Spleen (tissue), 11 donors: ENCODE measurements around the gene PPM1L. TPM values are rescaled to one million over a fixed set of nuclear protein-coding genes. Genes with fewer than 3 reads are reported as not detected.

Experiments
- DNase-seq: peaks from one replicate; pipeline ENCODE4 v3.0.0-alpha.2; 2020
- H3K27ac ChIP-seq, 8 donors: fragments of 200-600 bp; sonication (generic) in 7 of 8; 1 replicate in 4 of 8; 2 replicates in 4 of 8; pipeline versions ENCODE4 v1.5.0 to v1.8.0; 2016 to 2021; ENCODE audit warnings: inconsistent platforms in 4 of 8, mild to moderate bottlenecking in 4 of 8, moderate library complexity in 1 of 8
- H3K27me3 ChIP-seq, 7 donors: fragments of 200-600 bp; sonication (generic) in 6 of 7; replicated peaks in 1 of 7; 1 replicate in 4 of 7; 2 replicates in 3 of 7; pipeline versions ENCODE4 v1.5.0 to v1.8.0; 2016 to 2021; ENCODE audit warnings: inconsistent platforms in 3 of 7, mild to moderate bottlenecking in 1 of 7
- H3K36me3 ChIP-seq, 6 donors: fragments of 200-600 bp; sonication (generic) in 5 of 6; 1 replicate in 4 of 6; 2 replicates in 2 of 6; pipeline versions ENCODE4 v1.5.0 to v1.8.0; 2016 to 2021; ENCODE audit warnings: inconsistent platforms in 2 of 6
- H3K4me1 ChIP-seq, 6 donors: fragments of 200-600 bp; sonication (generic) in 5 of 6; 1 replicate in 3 of 6; 2 replicates in 3 of 6; pipeline versions ENCODE4 v1.5.0 to v1.8.0; 2016 to 2021; ENCODE audit warnings: inconsistent platforms in 3 of 6
- H3K4me3 ChIP-seq, 8 donors: fragments of 200-600 bp; sonication (generic) in 7 of 8; 1 replicate in 4 of 8; 2 replicates in 4 of 8; pipeline versions ENCODE4 v1.5.0 to v1.8.0; 2016 to 2021; ENCODE audit warnings: inconsistent platforms in 4 of 8, mild to moderate bottlenecking in 4 of 8, moderate library complexity in 2 of 8
- H3K9me3 ChIP-seq, 8 donors: fragments of 200-600 bp; sonication (generic) in 7 of 8; 1 replicate in 4 of 8; 2 replicates in 4 of 8; pipeline versions ENCODE4 v1.5.0 to v1.8.0; 2016 to 2021; ENCODE audit warnings: inconsistent platforms in 4 of 8
- POLR2A ChIP-seq, 3 donors: fragments of 450-650 bp; IDR thresholded peaks; one replicate each; pipeline ENCODE4 v1.5.1; 2017; ENCODE audit warnings: antibody characterized with exemption in 3 of 3, mild to moderate bottlenecking in 1 of 3
- POLR2AphosphoS5 ChIP-seq, 3 donors: sonication (generic); formaldehyde crosslinking; IDR thresholded peaks; one replicate each; pipeline ENCODE4 v1.5.1; 2017; ENCODE audit warnings: antibody characterized with exemption in 3 of 3
- WGBS, 5 donors: extraction: QIAGEN DNeasy Blood & Tissue Kit in 3 of 5; methylation state at CpG; one replicate each; pipeline versions ENCODE4 v1.1.5 to v1.1.7; 2013 to 2018; 5-methylcytosine and 5-hydroxymethylcytosine counted together
- intact Hi-C: fragments of 100-400 bp; cut with DNase I; formaldehyde crosslinking; loops from one replicate; pipeline ENCODE4 v1.15.0; 2023; ENCODE audit warnings: low total_unique reads
- polyA plus RNA-seq, 3 donors: library from polyadenylated mRNA; stranded (reverse); fragments of 200-250 nt; gene quantifications; one replicate each; pipeline ENCODE4 v1.2.1, GENCODE V29; 2013
- total RNA-seq, 7 donors: library from RNA; depleted of rRNA in 3 of 7; stranded (reverse); fragments of >200 nt in 3 of 7; fragmentation: NEBNext Ultra II Directional in 4 of 7; extraction: Animal tissue kit (Norgen Biotek cat#: 25700) in 4 of 7; gene quantifications; one replicate each; pipeline versions ENCODE4 v1.1.0 to v1.2.1, GENCODE V29; 2016 to 2021
- TF ChIP-seq, protein P1 (sequence below), 11 experiments: fragments of 200-600 bp in 7 of 11; fragments of 450-650 bp in 4 of 11; sonication (generic) in 4 of 11; IDR thresholded peaks in 8 of 11; conservative IDR thresholded peaks in 3 of 11; 1 replicate in 7 of 11; 2 replicates in 4 of 11; pipeline versions ENCODE4 v1.4.0 to v1.8.0; 2016 to 2021; ENCODE audit warnings: antibody characterized with exemption in 11 of 11, inconsistent platforms in 4 of 11, mild to moderate bottlenecking in 1 of 11
- donor health status: healthy with polysubstance abuse.
- donor health status: DM: no; HTN: no; CAD: no; lungs with moderate emphysema.
- donor health status: DM: no; HTN: no; CAD: no.
- donor health status: Bipolar disorder and iron deficiency.
- donor health status: healthy.
- donor health status: DM: no; HTN: no; CAD: no.
- donor health status: DM: yes; HTN: yes; CAD: no.

Gene PPM1L
- total and polyA plus RNA-seq, 10 donors = 0.63 to 16.7 (median 12.2) TPM

DNA sequence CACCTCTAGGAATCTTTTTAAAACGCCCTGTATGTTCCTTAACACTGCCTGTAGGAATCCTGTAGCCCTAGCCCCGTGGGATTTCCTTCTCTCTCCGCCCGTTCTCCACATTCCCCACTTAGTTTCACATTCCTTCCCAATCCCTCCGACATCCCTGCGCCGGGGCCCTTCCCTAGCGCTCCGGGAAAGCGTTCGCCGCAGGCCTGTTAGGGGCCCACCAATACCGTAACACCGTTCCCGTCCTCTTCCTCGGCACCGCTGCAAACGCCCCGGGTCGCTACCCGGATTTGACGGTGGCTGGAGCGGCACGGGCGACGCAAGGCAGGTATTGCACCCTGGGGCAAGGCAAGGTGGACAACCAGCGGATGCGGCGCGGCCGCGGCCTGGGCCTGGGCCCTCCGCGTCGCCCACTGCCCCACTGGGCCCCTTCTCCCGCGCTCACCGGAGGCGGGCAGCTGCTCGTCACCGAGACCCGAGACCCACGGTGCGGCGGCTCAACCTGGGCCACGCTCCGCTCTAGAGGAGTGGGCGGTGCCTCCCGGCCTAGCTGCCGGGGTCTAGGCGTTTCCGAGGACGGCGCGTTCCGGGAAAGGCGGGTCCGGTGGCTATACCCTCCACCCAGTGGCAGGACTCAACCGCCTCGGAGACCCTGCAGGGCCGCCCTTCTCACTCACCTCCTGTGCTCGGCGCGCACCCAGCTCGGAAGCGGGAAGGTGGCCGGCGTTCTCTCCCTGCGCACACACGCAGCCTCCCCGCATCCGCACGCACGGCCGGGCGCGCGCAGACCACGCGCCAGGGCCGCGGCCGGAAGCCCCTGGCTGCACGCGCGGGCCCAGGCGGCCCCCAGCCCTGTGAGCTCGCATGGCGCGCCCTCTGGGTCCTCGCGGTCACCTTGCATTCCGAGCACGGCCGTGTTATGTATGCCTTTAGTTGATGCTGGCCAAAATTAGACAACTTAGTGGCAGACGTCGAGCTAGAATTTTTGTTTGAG is 348.8 kb downstream of the PPM1L start, which contains the start of gene B3GALNT1:
Gene B3GALNT1 (minus strand): TSS at position 789 of the 991 bp plus-strand sequence. CDS start 18,595 bp downstream, outside the sequence.
- H3K36me3 ChIP-seq = peaks cover 0 to 8% (median 0%) of the 10 kb centered on the region in 6 donors
- peaks cover 0 to 22% (median 10%) of the 10 kb centered on the region in 6 donors for H3K4me1 ChIP-seq
- peak within 1 kb of the TSS; percentile 50 to 82 (median 74) for H3K27ac ChIP-seq
- WGBS, 5 donors = 2 to 5% (median 2%) methylated on average over 47 to 97 of the region's 97 CpGs
- peaks cover 0 to 25% (median 0%) of the 10 kb centered on the region in 7 donors for H3K27me3 ChIP-seq
- H3K9me3 ChIP-seq = no peaks in the 10 kb centered on the region
- peak; percentile 87 for DNase-seq
- TF ChIP-seq POLR2AphosphoS5 (IDR thresholded peaks at IDR 0.05) (peak; percentile 6 to 70 (median 60)), POLR2A (IDR thresholded peaks at IDR 0.05) (no peak)
- intact Hi-C loops = no loop called here
- H3K4me3 ChIP-seq = peak within 1 kb of the TSS; percentile 60 to 88 (median 67)

DNA sequence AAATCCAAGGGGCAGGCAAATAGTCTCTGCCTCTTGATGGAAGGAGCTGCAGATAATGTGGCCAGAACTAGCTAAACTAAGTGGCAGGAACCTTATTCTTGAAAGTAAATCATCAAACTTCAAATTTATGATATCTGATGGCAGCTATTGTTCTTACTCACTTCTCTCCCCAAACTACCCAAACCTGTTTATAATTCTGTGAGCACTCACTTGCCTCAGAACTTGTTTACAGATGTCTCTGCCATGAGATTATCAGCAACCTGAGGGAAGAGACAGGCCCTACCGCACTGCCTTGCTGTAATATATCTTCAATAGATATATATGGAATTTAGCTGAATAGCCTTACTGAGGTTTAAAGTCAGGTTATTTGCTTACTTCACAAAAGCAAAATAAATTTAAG is 351.3 kb downstream of the PPM1L start:
- H3K4me3 ChIP-seq = no peak overlapping the region
- H3K36me3 ChIP-seq = no peaks in the 10 kb centered on the region
- peaks cover 0 to 22% (median 10%) of the 10 kb centered on the region in 6 donors for H3K4me1 ChIP-seq
- no peak overlapping the region for H3K27ac ChIP-seq
- WGBS, 5 donors = 94 to 100% (median 99%) methylated on average over 1 of the region's 1 CpG
- peaks cover 0 to 25% (median 0%) of the 10 kb centered on the region in 7 donors for H3K27me3 ChIP-seq
- no peaks in the 10 kb centered on the region for H3K9me3 ChIP-seq
- intact Hi-C loops = no loop called here
- TF ChIP-seq POLR2AphosphoS5 (IDR thresholded peaks at IDR 0.05) = no peak
- TF ChIP-seq POLR2A (IDR thresholded peaks at IDR 0.05) = no peak
- TF ChIP-seq, protein P1, sequence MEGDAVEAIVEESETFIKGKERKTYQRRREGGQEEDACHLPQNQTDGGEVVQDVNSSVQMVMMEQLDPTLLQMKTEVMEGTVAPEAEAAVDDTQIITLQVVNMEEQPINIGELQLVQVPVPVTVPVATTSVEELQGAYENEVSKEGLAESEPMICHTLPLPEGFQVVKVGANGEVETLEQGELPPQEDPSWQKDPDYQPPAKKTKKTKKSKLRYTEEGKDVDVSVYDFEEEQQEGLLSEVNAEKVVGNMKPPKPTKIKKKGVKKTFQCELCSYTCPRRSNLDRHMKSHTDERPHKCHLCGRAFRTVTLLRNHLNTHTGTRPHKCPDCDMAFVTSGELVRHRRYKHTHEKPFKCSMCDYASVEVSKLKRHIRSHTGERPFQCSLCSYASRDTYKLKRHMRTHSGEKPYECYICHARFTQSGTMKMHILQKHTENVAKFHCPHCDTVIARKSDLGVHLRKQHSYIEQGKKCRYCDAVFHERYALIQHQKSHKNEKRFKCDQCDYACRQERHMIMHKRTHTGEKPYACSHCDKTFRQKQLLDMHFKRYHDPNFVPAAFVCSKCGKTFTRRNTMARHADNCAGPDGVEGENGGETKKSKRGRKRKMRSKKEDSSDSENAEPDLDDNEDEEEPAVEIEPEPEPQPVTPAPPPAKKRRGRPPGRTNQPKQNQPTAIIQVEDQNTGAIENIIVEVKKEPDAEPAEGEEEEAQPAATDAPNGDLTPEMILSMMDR (IDR thresholded peaks at IDR 0.05 in 8 of 11, conservative IDR thresholded peaks at IDR 0.05 in 3 of 11) = no peak
- DNase-seq = no peak

DNA sequence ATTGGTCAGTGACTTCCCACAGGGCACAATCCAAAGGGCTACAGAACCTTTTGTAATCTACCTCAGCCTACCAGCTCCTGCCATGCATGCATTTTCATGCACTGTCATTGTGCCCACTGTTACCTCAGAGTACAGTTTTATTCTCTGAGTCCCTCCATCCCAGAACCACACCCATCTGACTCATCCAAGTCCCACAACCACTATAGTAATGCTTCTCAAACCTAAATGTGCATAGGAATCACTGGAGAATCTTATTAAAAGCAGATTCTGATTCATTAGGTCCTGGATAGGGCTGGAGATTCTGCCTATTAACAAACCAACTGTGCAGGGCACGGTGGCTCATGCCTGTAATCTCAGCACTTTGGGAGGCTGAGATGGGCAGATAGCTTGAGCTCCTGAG is 352.8 kb downstream of the PPM1L start:
- no peaks in the 10 kb centered on the region for H3K36me3 ChIP-seq

DNA sequence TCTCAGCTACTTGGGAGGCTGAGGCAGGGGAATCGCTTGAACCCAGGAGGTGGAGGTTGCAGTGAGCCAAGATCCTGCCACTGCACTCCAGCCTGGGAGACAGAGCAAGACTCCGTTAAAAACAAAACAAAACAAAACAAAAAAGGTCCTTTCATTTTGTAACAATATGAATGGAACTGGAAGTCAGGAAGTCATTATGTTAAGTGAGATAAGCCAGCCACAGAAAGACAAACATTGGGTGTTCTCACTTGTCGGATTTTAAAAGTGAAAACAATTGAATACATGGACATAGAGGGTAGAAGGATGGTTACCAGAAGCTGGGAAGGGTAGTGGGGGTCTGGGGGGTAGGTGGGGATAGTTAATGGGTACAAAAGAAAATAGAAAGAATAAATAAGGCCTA is 361.6 kb downstream of the PPM1L start:
- 62 to 85% (median 70%) methylated on average over 3 of the region's 3 CpGs for WGBS, 5 donors

More for the DNA sequence above, 352.8 kb downstream of the PPM1L start:
- Histone ChIP-seq H3K4me1 (peaks cover 0 to 21% (median 10%) of the 10 kb centered on the region in 6 donors), H3K9me3 (no peaks in the 10 kb centered on the region), H3K4me3 (no peak overlapping the region), H3K27ac (no peak overlapping the region), H3K27me3 (peaks cover 0 to 25% (median 0%) of the 10 kb centered on the region in 7 donors)
- intact Hi-C loops = no loop called here
- WGBS, 5 donors = 82 to 97% (median 93%) methylated on average over 1 of the region's 1 CpG
- TF ChIP-seq, protein P1 (IDR thresholded peaks at IDR 0.05 in 8 of 11, conservative IDR thresholded peaks at IDR 0.05 in 3 of 11) = no peak
- TF ChIP-seq POLR2AphosphoS5 (IDR thresholded peaks at IDR 0.05) (no peak), POLR2A (IDR thresholded peaks at IDR 0.05) (no peak)
- DNase-seq = no peak

More for the DNA sequence above, 361.6 kb downstream of the PPM1L start:
- Histone ChIP-seq H3K27ac (no peak overlapping the region), H3K4me1 (no peaks in the 10 kb centered on the region), H3K9me3 (peaks cover 4 to 67% (median 49%) of the 10 kb centered on the region in 8 donors), H3K36me3 (no peaks in the 10 kb centered on the region), H3K4me3 (no peak overlapping the region), H3K27me3 (no peaks in the 10 kb centered on the region)
- TF ChIP-seq, protein P1 (IDR thresholded peaks at IDR 0.05 in 8 of 11, conservative IDR thresholded peaks at IDR 0.05 in 3 of 11) = no peak
- TF ChIP-seq POLR2AphosphoS5 (IDR thresholded peaks at IDR 0.05) (no peak), POLR2A (IDR thresholded peaks at IDR 0.05) (no peak)
- no peak for DNase-seq
- intact Hi-C loops = no loop called here
